Measurements from ENCODE around the gene CALM3.
"Not testable (repeated sequence)": the region's sequence is repeated elsewhere in the genome, so short reads cannot be mapped to it uniquely, and the experiment has no call there.

Gene CALM3

GRCh38 chr19:46622118-46622446 is 21.0 kb downstream of the CALM3 start:
- TF ChIP-seq CTCF (conservative IDR thresholded peaks at IDR 0.05; ENCODE audit: low read depth, low read length) = no peak
- H3K4me3 ChIP-seq (ENCODE audit: low read depth, low read length) = no peak overlapping the region
- DNase-seq (ENCODE audit: low read depth) = no peak

DNA sequence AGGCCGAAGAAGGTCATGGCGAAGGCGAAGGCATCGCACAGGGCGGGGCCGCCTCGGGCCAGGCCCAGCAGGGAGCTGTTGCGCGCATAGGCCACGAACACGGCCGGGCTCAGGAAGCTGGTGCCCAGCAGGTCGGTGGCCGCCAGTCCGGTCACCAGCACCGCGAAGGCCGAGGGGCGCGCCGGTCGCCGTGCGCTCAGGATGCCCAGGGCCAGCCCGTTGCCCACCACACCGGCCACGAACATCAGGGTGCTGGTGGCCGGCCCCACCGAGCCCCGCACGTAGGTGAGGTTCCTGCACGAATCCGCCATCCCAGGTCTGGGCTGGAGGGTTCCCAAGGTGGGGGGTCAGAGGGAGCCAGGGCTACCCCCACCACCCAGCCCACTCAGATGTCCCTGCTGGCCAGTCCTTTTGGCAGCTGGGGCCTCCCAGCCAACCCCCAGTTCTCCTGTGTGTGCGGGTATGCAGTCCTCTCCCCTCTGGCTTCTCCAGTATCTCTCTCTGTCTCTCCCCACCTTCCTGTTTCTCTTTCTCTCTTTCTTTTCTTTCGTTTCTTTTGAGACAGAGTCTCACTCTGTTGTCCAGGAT is 22.9 kb downstream of the CALM3 start:
- DNase-seq (ENCODE audit: low read depth) = no peak
- TF ChIP-seq CTCF (conservative IDR thresholded peaks at IDR 0.05; ENCODE audit: low read depth, low read length) = no peak
- no peak overlapping the region for H3K4me3 ChIP-seq (ENCODE audit: low read depth, low read length)

GRCh38 chr19:46624958-46625661 is 24.0 kb downstream of the CALM3 start, which contains the start of gene PTGIR:
TSS of gene PTGIR (minus strand) at chr19:46625089. CDS start at chr19:46624225, 864 bp downstream.
- DNase-seq (ENCODE audit: low read depth) = peak; percentile 47
- H3K4me3 ChIP-seq (ENCODE audit: low read depth, low read length) = no peak within 1 kb of the TSS
- TF ChIP-seq CTCF (conservative IDR thresholded peaks at IDR 0.05; ENCODE audit: low read depth, low read length) = peak; percentile 24

- no peak overlapping the region for H3K4me3 ChIP-seq (ENCODE audit: low read depth, low read length)
- DNase-seq (ENCODE audit: low read depth) = no peak
- TF ChIP-seq CTCF (conservative IDR thresholded peaks at IDR 0.05; ENCODE audit: low read depth, low read length) = no peak
Measured at GRCh38 chr19:46625731-46626130, 24.6 kb downstream of the CALM3 start.

DNA sequence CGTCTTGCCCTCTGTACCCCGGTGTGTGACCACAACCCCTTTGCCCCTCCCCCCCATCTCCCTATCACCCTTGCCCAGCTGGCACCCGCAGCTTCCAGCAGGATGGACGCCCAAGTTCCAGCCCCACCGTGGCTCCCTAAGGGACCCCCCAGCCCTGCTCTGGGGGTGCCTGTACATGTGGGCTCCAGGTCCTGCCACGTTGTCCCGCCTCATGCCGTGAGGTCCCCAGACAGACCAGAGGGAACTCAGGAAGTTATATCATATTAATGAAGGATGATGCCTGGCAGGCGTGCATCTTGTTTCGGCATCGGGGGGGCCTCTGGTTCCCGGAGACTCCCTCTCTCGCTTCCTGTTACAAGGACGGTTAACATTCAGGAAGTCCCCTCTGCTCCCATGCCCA is 25.3 kb downstream of the CALM3 start:
- H3K4me3 ChIP-seq (ENCODE audit: low read depth, low read length) = no peak overlapping the region
- no peak for TF ChIP-seq CTCF (conservative IDR thresholded peaks at IDR 0.05; ENCODE audit: low read depth, low read length)
- no peak for DNase-seq (ENCODE audit: low read depth)

- H3K4me3 ChIP-seq (ENCODE audit: low read depth, low read length); DNase-seq (ENCODE audit: low read depth): not testable (repeated sequence)
Measured at GRCh38 chr19:46628970-46629369, 27.8 kb downstream of the CALM3 start.

- no peak overlapping the region for H3K4me3 ChIP-seq (ENCODE audit: low read depth, low read length)
- TF ChIP-seq CTCF (conservative IDR thresholded peaks at IDR 0.05; ENCODE audit: low read depth, low read length) = no peak
- no peak for DNase-seq (ENCODE audit: low read depth)
Measured at GRCh38 chr19:46629546-46630025, 28.5 kb downstream of the CALM3 start.

Measured in choroid plexus epithelial cell (primary cell).